Measurements from ENCODE around the gene UNC80.

GRCh38 chr2:209741953-209742352 lies 29.7 kb upstream of the UNC80 start:
- TF ChIP-seq CTCF (IDR thresholded peaks at IDR 0.05) = no peak
- no peak for TF ChIP-seq POLR2A (IDR thresholded peaks at IDR 0.05)

All from lower leg skin (tissue), 3 donors.